Islet of Langerhans (tissue), 1 donor: Measurements from ENCODE around the gene ZNF337.
"Not testable (repeated sequence)": the region's sequence is repeated elsewhere in the genome, so short reads cannot be mapped to it uniquely, and the experiment has no call there.

Experiments
- FAIRE-seq: peaks from one replicate; lab custom pipeline; 2011; peaks lifted over from hg19 to GRCh38; lab: Jason Lieb, UNC

ZNF337 gene

GRCh38 chr20:25692499-25692898 lies 4.2 kb downstream of the ZNF337 start:
- FAIRE-seq: no peak

GRCh38 chr20:25690427-25690826 lies 6.2 kb downstream of the ZNF337 start:
- FAIRE-seq: no peak

- FAIRE-seq: no peak
Observed at GRCh38 chr20:25686081-25687067, 10.3 kb downstream of the ZNF337 start.

GRCh38 chr20:25685276-25686080 lies 11.2 kb downstream of the ZNF337 start:
- no peak for FAIRE-seq

GRCh38 chr20:25683826-25684225 lies 12.8 kb downstream of the ZNF337 start:
- not testable (repeated sequence) for FAIRE-seq

- no peak for FAIRE-seq
Observed at GRCh38 chr20:25683050-25683449, 13.6 kb downstream of the ZNF337 start.

- FAIRE-seq: no peak
Observed at GRCh38 chr20:25676164-25676809, 20.4 kb downstream of the ZNF337 start.

- no peak for FAIRE-seq
Observed at GRCh38 chr20:25675161-25675560, 21.5 kb downstream of the ZNF337 start.

- FAIRE-seq: no peak
Observed at GRCh38 chr20:25672659-25673235, 23.9 kb downstream of the ZNF337 start.

- no peak for FAIRE-seq
Observed at GRCh38 chr20:25669826-25670422, 26.7 kb downstream of the ZNF337 start.

GRCh38 chr20:25668446-25668845 lies 28.2 kb downstream of the ZNF337 start:
- no peak for FAIRE-seq

- no peak for FAIRE-seq
Observed at GRCh38 chr20:25659999-25660398, 36.7 kb downstream of the ZNF337 start.

GRCh38 chr20:25654487-25654886 lies 42.2 kb downstream of the ZNF337 start:
- no peak for FAIRE-seq

- not testable (repeated sequence) for FAIRE-seq
Observed at GRCh38 chr20:25652866-25653265, 43.8 kb downstream of the ZNF337 start.

- no peak for FAIRE-seq
Observed at GRCh38 chr20:25644814-25645213, 51.8 kb downstream of the ZNF337 start.

- FAIRE-seq: no peak
Observed at GRCh38 chr20:25643716-25644115, 52.9 kb downstream of the ZNF337 start.

GRCh38 chr20:25637247-25637646 lies 59.4 kb downstream of the ZNF337 start:
- no peak for FAIRE-seq

GRCh38 chr20:25632940-25633790 lies 63.5 kb downstream of the ZNF337 start:
- no peak for FAIRE-seq

GRCh38 chr20:25630615-25631014 lies 66.0 kb downstream of the ZNF337 start:
- FAIRE-seq: not testable (repeated sequence)

GRCh38 chr20:25629816-25630499 lies 66.7 kb downstream of the ZNF337 start:
- no peak for FAIRE-seq
